GM15510 (cell line): Measurements from ENCODE around the gene STK11IP.

Experiments used
- POLR2A ChIP-seq: IDR thresholded peaks from 3 replicates; pipeline ENCODE4 v1.6.1; 2011; ENCODE audit warnings: borderline replicate concordance; ENCODE audit not compliant: insufficient read length; ENCODE audit errors: extremely low read depth

Gene STK11IP

GRCh38 chr2:219642069-219642454 lies 44.4 kb downstream of the STK11IP start:
- no peak for TF ChIP-seq POLR2A

GRCh38 chr2:219642465-219643083 lies 44.9 kb downstream of the STK11IP start:
- TF ChIP-seq POLR2A, result no peak

- TF ChIP-seq POLR2A, result no peak
These were observed 45.4 kb downstream of the STK11IP start for GRCh38 chr2:219643084-219643473.

- TF ChIP-seq POLR2A, result no peak
These were observed 46.2 kb downstream of the STK11IP start for GRCh38 chr2:219643788-219644398.

GRCh38 chr2:219644801-219645480 lies 47.3 kb downstream of the STK11IP start:
- no peak for TF ChIP-seq POLR2A

- TF ChIP-seq POLR2A, result no peak
These were observed 48.2 kb downstream of the STK11IP start for GRCh38 chr2:219645631-219646527.

- no peak for TF ChIP-seq POLR2A
These were observed 50.5 kb downstream of the STK11IP start for GRCh38 chr2:219648176-219648575.

GRCh38 chr2:219648963-219649362 lies 51.3 kb downstream of the STK11IP start:
- TF ChIP-seq POLR2A, result no peak

GRCh38 chr2:219650426-219651248 lies 53.0 kb downstream of the STK11IP start:
- TF ChIP-seq POLR2A, result no peak

GRCh38 chr2:219656526-219656925 lies 58.9 kb downstream of the STK11IP start:
- no peak for TF ChIP-seq POLR2A

GRCh38 chr2:219658196-219658846 lies 60.7 kb downstream of the STK11IP start:
- no peak for TF ChIP-seq POLR2A

GRCh38 chr2:219658874-219659273 lies 61.2 kb downstream of the STK11IP start:
- no peak for TF ChIP-seq POLR2A

GRCh38 chr2:219661197-219661954 lies 63.7 kb downstream of the STK11IP start:
- TF ChIP-seq POLR2A, result no peak
